B cell (primary cell): ENCODE results near the gene IL12RB1. TPM values are rescaled to one million over a fixed set of nuclear protein-coding genes. Genes with fewer than 3 reads are reported as not detected.

ENCODE experiments used
- ATAC-seq: fragments of 200-7000 bp; cut with Tn5 transposase; one replicate; pipeline ENCODE4 v1.10.0; 2021; ENCODE audit warnings: low read depth, mild to moderate bottlenecking, moderate number of reproducible peaks, moderate library complexity
- CTCF ChIA-PET: fragments of 350-600 bp; sonication (Branson Sonifier 250); formaldehyde crosslinking; loops from one replicate; lab custom pipeline; 2021; ENCODE audit warnings: antibody characterized with exemption, inconsistent platforms; lab: Charles Lee
- POLR2A ChIA-PET: fragments of 350-600 bp; sonication (Branson Sonifier 250); formaldehyde crosslinking; loops from one replicate; lab custom pipeline; 2021; ENCODE audit warnings: antibody characterized with exemption; lab: Charles Lee
- DNase-seq: peaks from one replicate; pipeline ENCODE4 v3.0.0; 2013
- H2AFZ ChIP-seq: 2 replicates; pipeline ENCODE4 v1.6.1; 2012; ENCODE audit warnings: mild to moderate bottlenecking, low read depth, low read length; ENCODE audit not compliant: insufficient read depth, poor library complexity, severe bottlenecking
- H3K27ac ChIP-seq, 2 donors: 1 replicate in 1 of 2; 2 replicates in 1 of 2; pipeline ENCODE4 v1.5.1; 2012 to 2013; ENCODE audit warnings: low read length in 2 of 2, mild to moderate bottlenecking in 2 of 2, moderate library complexity in 1 of 2
- H3K27me3 ChIP-seq, 4 experiments: fragments of 200-600 bp in 1 of 4; sonication (generic) in 1 of 4; replicated peaks in 1 of 4; 1 replicate in 2 of 4; 2 replicates in 2 of 4; pipeline versions ENCODE4 v1.6.1 to v1.7.0; 2013 to 2016; ENCODE audit warnings: low read length in 3 of 4, mild to moderate bottlenecking in 2 of 4, mixed read lengths in 1 of 4, moderate library complexity in 1 of 4; ENCODE audit not compliant: insufficient read depth in 4 of 4, control insufficient read depth in 3 of 4; ENCODE audit errors: control extremely low read depth in 1 of 4
- H3K36me3 ChIP-seq, 2 experiments: replicated peaks in 1 of 2; 1 replicate in 1 of 2; 2 replicates in 1 of 2; pipeline versions ENCODE4 v1.6.1 to v1.7.1; 2013; ENCODE audit warnings: low read length in 1 of 2; ENCODE audit not compliant: insufficient read depth in 2 of 2, control insufficient read depth in 1 of 2; ENCODE audit errors: control extremely low read depth in 1 of 2, extremely low read depth in 1 of 2
- H3K4me1 ChIP-seq, 2 donors: fragments of 200-600 bp in 1 of 2; sonication (generic) in 1 of 2; 1 replicate in 1 of 2; 2 replicates in 1 of 2; pipeline versions ENCODE4 v1.5.1 to v1.6.1; 2013 to 2017; ENCODE audit warnings: low read length in 2 of 2; ENCODE audit not compliant: control insufficient read depth in 2 of 2, insufficient read depth in 2 of 2
- H3K4me2 ChIP-seq: replicated peaks from 2 replicates; pipeline ENCODE3; 2012; ENCODE audit warnings: mild to moderate bottlenecking, low read depth, low read length; ENCODE audit not compliant: poor library complexity, severe bottlenecking
- H3K4me3 ChIP-seq, 5 experiments: fragments of 200-600 bp in 1 of 5; sonication (generic) in 1 of 5; 1 replicate in 3 of 5; 2 replicates in 2 of 5; pipeline versions ENCODE4 v1.5.1 to v1.7.0; 2011 to 2016; ENCODE audit warnings: low read length in 4 of 5, mild to moderate bottlenecking in 4 of 5, low read depth in 2 of 5, control low read depth in 1 of 5, moderate library complexity in 1 of 5; ENCODE audit not compliant: insufficient read depth in 1 of 5; ENCODE audit errors: control extremely low read depth in 1 of 5, extremely low read depth in 1 of 5
- H3K79me2 ChIP-seq: fragments of 200-600 bp; sonication (generic); one replicate; pipeline ENCODE4 v1.6.0; 2016; ENCODE audit warnings: low read length; ENCODE audit not compliant: control insufficient read depth, insufficient read depth
- H3K9ac ChIP-seq: fragments of 200-600 bp; sonication (generic); 2 replicates; pipeline ENCODE4 v1.6.1; 2017; ENCODE audit warnings: mild to moderate bottlenecking, low read length, moderate library complexity
- H3K9me3 ChIP-seq, 3 donors: one replicate each; pipeline versions ENCODE4 v1.6.1 to v1.7.1; 2013; ENCODE audit warnings: low read length in 2 of 3; ENCODE audit not compliant: control insufficient read depth in 2 of 3, insufficient read depth in 1 of 3; ENCODE audit errors: control extremely low read depth in 1 of 3
- H4K20me1 ChIP-seq: 2 replicates; pipeline ENCODE4 v1.6.0; 2012; ENCODE audit warnings: mild to moderate bottlenecking, low read length; ENCODE audit not compliant: insufficient read depth, control insufficient read depth, poor library complexity, severe bottlenecking
- H3K27ac Mint-ChIP-seq: one replicate; pipeline ENCODE4 v1.8.0; 2021; ENCODE audit warnings: mixed read lengths
- H3K27me3 Mint-ChIP-seq: one replicate; pipeline ENCODE4 v1.8.0; 2021; ENCODE audit warnings: mixed read lengths
- H3K4me1 Mint-ChIP-seq: one replicate; pipeline ENCODE4 v1.8.0; 2021; ENCODE audit warnings: mixed read lengths
- H3K4me3 Mint-ChIP-seq: one replicate; pipeline ENCODE4 v1.8.0; 2021; ENCODE audit warnings: mixed read lengths
- H3K9me3 Mint-ChIP-seq: one replicate; pipeline ENCODE4 v1.8.0; 2022; ENCODE audit warnings: mixed read lengths; ENCODE audit not compliant: insufficient read depth
- CTCF ChIP-seq: fragments of 200-600 bp; IDR thresholded peaks from one replicate; pipeline ENCODE4 v1.8.0; 2022; ENCODE audit warnings: antibody characterized with exemption, mild to moderate bottlenecking
- EZH2 ChIP-seq: IDR thresholded peaks from 2 replicates; pipeline ENCODE4 v1.6.1; 2012; ENCODE audit warnings: borderline replicate concordance, low read depth, mild to moderate bottlenecking, moderate library complexity, low read length; ENCODE audit not compliant: insufficient read depth, poor library complexity, severe bottlenecking
- WGBS: methylation state at CpG from one replicate; pipeline ENCODE4 v1.1.5; 2013; ENCODE audit warnings: missing lambda C conversion rate; ENCODE audit not compliant: insufficient coverage; 5-methylcytosine and 5-hydroxymethylcytosine counted together
- intact Hi-C: fragments of 100-400 bp; cut with micrococcal nuclease; formaldehyde crosslinking; loops from one replicate; pipeline ENCODE4 v1.10.0; 2022
- polyA plus RNA-seq: library from polyadenylated mRNA; depleted of rRNA; stranded (reverse); fragments of >200 nt; gene quantifications from 2 replicates; pipeline ENCODE4 v1.2.3, GENCODE V29; 2012
- total RNA-seq, 2 donors: library from RNA; stranded (reverse); fragments of 120-200 nt in 1 of 2; gene quantifications; 1 replicate in 1 of 2; 2 replicates in 1 of 2; pipeline versions ENCODE4 v1.2.3 to v1.2.4, GENCODE V29; 2013 to 2022

The IL12RB1 gene
- total and polyA plus RNA-seq, 2 donors (not counting 1 experiment from before 2014, with no cell fraction given), result 18.8 to 24.5 TPM

- Histone ChIP-seq H3K79me2 (no peaks in the 10 kb centered on the region), H3K27me3 (no peaks in the 10 kb centered on the region), H3K9me3 (peaks cover 0 to 7% (median 0%) of the 10 kb centered on the region in 3 donors), H3K4me2 (no peak overlapping the region), H4K20me1 (no peaks in the 10 kb centered on the region), H3K36me3 (peaks cover 0 to 8% of the 10 kb centered on the region in 2 experiments), H3K4me3 (no peak overlapping the region), H2AFZ (no peak overlapping the region), H3K4me1 (peaks cover 11 to 13% of the 10 kb centered on the region in 2 donors), H3K9ac (no peak overlapping the region), H3K27ac (no peak overlapping the region)
- no peaks in the 10 kb centered on the region for H3K9me3 Mint-ChIP-seq
- ATAC-seq, result no peak
- WGBS, result 71% methylated on average over 4 of the region's 8 CpGs
- ChIA-PET CTCF (interaction anchor here (0.7 to 12.1 kb wide), 15 partner anchors 13 to 193 kb away, joined by 3 to 345 read pairs (median 6); partner anchors contain the start of genes ARRDC2, CCDC124, IL12RB1 and MAST3), POLR2A (interaction anchor here (0.7 to 3.6 kb wide), 6 partner anchors 29 to 55 kb away, joined by 3 to 21 read pairs (median 5); partner anchors contain the start of gene ARRDC2)
- intact Hi-C loops, result loop anchor here (5.0 kb wide), 1 partner anchor 48 kb away; no protein-coding TSS in a partner anchor
- TF ChIP-seq EZH2 (no peak), CTCF (no peak)
- no peak overlapping the region for H3K27ac Mint-ChIP-seq
- H3K4me1 Mint-ChIP-seq, result peaks cover 16% of the 10 kb centered on the region
- no peaks in the 10 kb centered on the region for H3K27me3 Mint-ChIP-seq
- DNase-seq, result no peak
- no peak overlapping the region for H3K4me3 Mint-ChIP-seq
Measured at GRCh38 chr19:18059297-18059696, 27.4 kb downstream of the IL12RB1 start.
